ENCODE measurements around the gene BMPR1A. TPM values are rescaled to one million over a fixed set of nuclear protein-coding genes. Genes with fewer than 3 reads are reported as not detected.
A peak's percentile ranks its signal among the peaks of the same experiment; 100 is the strongest.

Gene BMPR1A
- total RNA-seq, 1 experiment from 2014 or later, result 21.4 TPM

DNA sequence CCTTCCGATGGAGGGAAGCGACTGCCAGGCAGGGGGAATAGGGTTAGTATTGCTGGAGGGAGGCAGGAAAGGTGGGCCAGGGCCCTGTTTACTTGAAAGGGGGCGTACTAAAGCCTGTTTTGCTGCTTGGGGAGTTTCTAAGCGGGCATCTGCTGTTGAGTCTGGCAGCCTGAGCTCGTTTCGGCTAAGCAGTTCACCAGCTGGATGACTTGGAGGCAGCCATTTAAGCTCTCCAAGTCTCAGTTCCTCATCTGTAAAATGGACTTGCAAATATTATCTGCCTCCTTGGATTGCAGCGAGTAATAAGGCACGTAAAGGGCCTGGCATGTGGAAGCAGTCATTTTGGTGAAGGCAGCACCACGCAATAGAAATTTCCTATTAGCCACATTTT is 44.1 kb upstream of the BMPR1A start:
- Mint-ChIP-seq H3K36me3 (ENCODE audit: insufficient read depth, unreplicated experiment) (peaks cover 12% of the 10 kb centered on the region), H3K4me1 (ENCODE audit: low read depth, unreplicated experiment) (no peaks in the 10 kb centered on the region), H3K9me3 (ENCODE audit: low read depth, unreplicated experiment) (no peaks in the 10 kb centered on the region), H3K27me3 (ENCODE audit: unreplicated experiment) (no peaks in the 10 kb centered on the region), H3K27ac (ENCODE audit: unreplicated experiment) (no peak overlapping the region), H3K4me3 (ENCODE audit: low read depth, unreplicated experiment) (peak overlapping the region; percentile 69)
- DNase-seq, result no peak
- BruUV-seq (replicated peaks), result no TSS peak
- CTCF ChIA-PET, result no interaction called here
- TF ChIP-seq, protein P1, sequence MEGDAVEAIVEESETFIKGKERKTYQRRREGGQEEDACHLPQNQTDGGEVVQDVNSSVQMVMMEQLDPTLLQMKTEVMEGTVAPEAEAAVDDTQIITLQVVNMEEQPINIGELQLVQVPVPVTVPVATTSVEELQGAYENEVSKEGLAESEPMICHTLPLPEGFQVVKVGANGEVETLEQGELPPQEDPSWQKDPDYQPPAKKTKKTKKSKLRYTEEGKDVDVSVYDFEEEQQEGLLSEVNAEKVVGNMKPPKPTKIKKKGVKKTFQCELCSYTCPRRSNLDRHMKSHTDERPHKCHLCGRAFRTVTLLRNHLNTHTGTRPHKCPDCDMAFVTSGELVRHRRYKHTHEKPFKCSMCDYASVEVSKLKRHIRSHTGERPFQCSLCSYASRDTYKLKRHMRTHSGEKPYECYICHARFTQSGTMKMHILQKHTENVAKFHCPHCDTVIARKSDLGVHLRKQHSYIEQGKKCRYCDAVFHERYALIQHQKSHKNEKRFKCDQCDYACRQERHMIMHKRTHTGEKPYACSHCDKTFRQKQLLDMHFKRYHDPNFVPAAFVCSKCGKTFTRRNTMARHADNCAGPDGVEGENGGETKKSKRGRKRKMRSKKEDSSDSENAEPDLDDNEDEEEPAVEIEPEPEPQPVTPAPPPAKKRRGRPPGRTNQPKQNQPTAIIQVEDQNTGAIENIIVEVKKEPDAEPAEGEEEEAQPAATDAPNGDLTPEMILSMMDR (IDR thresholded peaks at IDR 0.05; ENCODE audit: unreplicated experiment), result no peak
- intact Hi-C loops (cut with micrococcal nuclease; ENCODE audit: unreplicated experiment), result loop anchor here (5.0 kb wide), 1 partner anchor 185 kb away; no protein-coding TSS in a partner anchor

DNA sequence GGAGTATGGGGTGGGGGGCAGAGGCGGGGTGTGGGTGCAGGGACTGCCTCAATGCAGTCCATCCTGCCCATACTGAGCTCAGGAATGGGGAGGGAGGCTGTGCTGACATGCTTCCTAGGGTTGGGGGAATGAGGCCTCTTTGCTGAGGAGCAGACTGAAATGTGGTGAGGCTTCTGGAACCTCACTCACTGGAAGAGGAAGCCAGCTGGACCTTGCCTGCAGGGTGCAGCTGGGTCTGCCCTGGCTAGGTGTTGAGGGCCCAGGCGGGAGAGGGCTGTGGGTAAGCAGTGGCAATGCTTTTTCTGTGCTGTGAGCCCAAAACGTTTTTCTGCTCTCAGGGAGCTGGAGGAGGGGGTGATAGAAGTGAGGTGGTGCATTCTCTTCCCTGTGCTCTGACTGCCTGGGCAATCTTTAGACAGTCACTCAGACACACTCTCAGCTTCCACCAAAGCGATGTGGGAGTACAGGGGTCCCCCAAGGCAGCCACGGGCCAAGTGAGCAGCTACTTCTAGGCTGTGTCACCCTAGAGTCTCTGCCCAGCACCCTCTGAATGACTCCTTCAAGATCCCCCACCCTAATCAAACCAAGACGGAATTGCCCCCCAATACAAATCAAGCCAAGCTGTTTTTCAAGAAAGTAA is 41.1 kb upstream of the BMPR1A start:
- H3K9me3 Mint-ChIP-seq (ENCODE audit: low read depth, unreplicated experiment), result no peaks in the 10 kb centered on the region
- H3K27me3 Mint-ChIP-seq (ENCODE audit: unreplicated experiment), result no peaks in the 10 kb centered on the region
- DNase-seq, result no peak
- H3K36me3 Mint-ChIP-seq (ENCODE audit: insufficient read depth, unreplicated experiment), result peaks cover 12% of the 10 kb centered on the region
- CTCF ChIA-PET, result interaction anchor here (0.8 kb wide), 1 partner anchor 12 kb away, joined by 8 read pairs; no protein-coding TSS in a partner anchor
- no TSS peak for BruUV-seq (replicated peaks)
- H3K4me1 Mint-ChIP-seq (ENCODE audit: low read depth, unreplicated experiment), result no peaks in the 10 kb centered on the region
- TF ChIP-seq, protein P1 (IDR thresholded peaks at IDR 0.05; ENCODE audit: unreplicated experiment), result no peak
- intact Hi-C loops (cut with micrococcal nuclease; ENCODE audit: unreplicated experiment), result no loop called here
- no peak overlapping the region for H3K4me3 Mint-ChIP-seq (ENCODE audit: low read depth, unreplicated experiment)
- H3K27ac Mint-ChIP-seq (ENCODE audit: unreplicated experiment), result no peak overlapping the region

DNA sequence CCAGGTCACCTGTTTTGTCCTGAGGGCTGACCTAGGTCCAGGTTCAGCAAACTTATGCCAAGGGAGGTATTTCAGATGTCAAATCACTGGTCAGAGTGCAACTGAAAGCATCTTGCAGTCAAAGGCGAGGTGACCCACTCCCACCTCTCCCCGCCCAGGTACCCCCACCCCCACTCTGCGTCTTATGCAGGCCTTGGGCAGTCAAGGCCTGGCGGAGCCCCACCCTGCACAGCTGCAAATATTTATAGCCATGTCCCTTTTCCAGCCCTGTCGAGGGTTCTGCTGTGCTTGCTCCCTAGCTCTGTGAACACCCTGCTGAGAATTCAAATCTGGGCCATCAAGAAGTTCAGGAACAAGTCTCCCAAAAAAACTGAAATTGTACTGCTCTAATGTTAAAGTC is 40.6 kb upstream of the BMPR1A start:
- Mint-ChIP-seq H3K9me3 (ENCODE audit: low read depth, unreplicated experiment) (no peaks in the 10 kb centered on the region), H3K27ac (ENCODE audit: unreplicated experiment) (no peak overlapping the region), H3K36me3 (ENCODE audit: insufficient read depth, unreplicated experiment) (peaks cover 12% of the 10 kb centered on the region), H3K4me1 (ENCODE audit: low read depth, unreplicated experiment) (no peaks in the 10 kb centered on the region), H3K4me3 (ENCODE audit: low read depth, unreplicated experiment) (no peak overlapping the region), H3K27me3 (ENCODE audit: unreplicated experiment) (no peaks in the 10 kb centered on the region)
- TF ChIP-seq, protein P1 (IDR thresholded peaks at IDR 0.05; ENCODE audit: unreplicated experiment), result no peak
- CTCF ChIA-PET, result no interaction called here
- intact Hi-C loops (cut with micrococcal nuclease; ENCODE audit: unreplicated experiment), result no loop called here
- no TSS peak for BruUV-seq (replicated peaks)
- no peak for DNase-seq

DNA sequence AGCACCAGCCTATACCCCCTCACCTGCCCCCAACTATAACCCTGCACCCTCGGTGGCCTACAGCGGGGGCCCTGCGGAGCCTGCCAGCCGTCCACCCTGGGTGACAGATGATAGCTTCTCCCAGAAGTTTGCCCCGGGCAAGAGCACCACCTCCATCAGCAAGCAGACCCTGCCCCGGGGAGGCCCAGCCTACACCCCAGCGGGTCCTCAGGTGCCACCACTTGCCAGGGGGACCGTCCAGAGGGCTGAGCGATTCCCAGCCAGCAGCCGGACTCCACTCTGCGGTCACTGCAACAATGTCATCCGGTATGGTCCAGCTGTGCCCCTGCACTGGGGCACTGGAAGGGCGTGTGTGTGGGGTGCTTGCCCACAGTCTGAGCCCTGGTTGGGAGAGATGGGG is 40.0 kb upstream of the BMPR1A start:
- intact Hi-C loops (cut with micrococcal nuclease; ENCODE audit: unreplicated experiment), result no loop called here
- H3K4me1 Mint-ChIP-seq (ENCODE audit: low read depth, unreplicated experiment), result no peaks in the 10 kb centered on the region
- BruUV-seq (replicated peaks), result no TSS peak
- DNase-seq, result no peak
- H3K36me3 Mint-ChIP-seq (ENCODE audit: insufficient read depth, unreplicated experiment), result peaks cover 6% of the 10 kb centered on the region
- no peaks in the 10 kb centered on the region for H3K9me3 Mint-ChIP-seq (ENCODE audit: low read depth, unreplicated experiment)
- no peaks in the 10 kb centered on the region for H3K27me3 Mint-ChIP-seq (ENCODE audit: unreplicated experiment)
- H3K27ac Mint-ChIP-seq (ENCODE audit: unreplicated experiment), result no peak overlapping the region
- CTCF ChIA-PET, result interaction anchor here (0.8 kb wide), 1 partner anchor 176 kb away, joined by 3 read pairs; no protein-coding TSS in a partner anchor
- TF ChIP-seq, protein P1 (IDR thresholded peaks at IDR 0.05; ENCODE audit: unreplicated experiment), result no peak
- no peak overlapping the region for H3K4me3 Mint-ChIP-seq (ENCODE audit: low read depth, unreplicated experiment)

Data from Calu3 (cell line).